Uterus (tissue), 2 donors: Measurements from ENCODE around the gene NOP53.

Experiments
- POLR2A ChIP-seq, 2 donors: fragments of 450-650 bp; IDR thresholded peaks; one replicate each; pipeline ENCODE4 v1.6.1; 2016; ENCODE audit warnings: antibody characterized with exemption in 2 of 2, mild to moderate bottlenecking in 1 of 2, moderate library complexity in 1 of 2
- TF ChIP-seq, protein P1 (sequence below), 4 experiments: fragments of 200-600 bp in 2 of 4; fragments of 450-650 bp in 2 of 4; sonication (generic) in 2 of 4; IDR thresholded peaks; one replicate each; pipeline ENCODE4 v1.5.1; 2016 to 2019; ENCODE audit warnings: antibody characterized with exemption in 4 of 4, mild to moderate bottlenecking in 2 of 4, moderate library complexity in 1 of 4

DNA sequence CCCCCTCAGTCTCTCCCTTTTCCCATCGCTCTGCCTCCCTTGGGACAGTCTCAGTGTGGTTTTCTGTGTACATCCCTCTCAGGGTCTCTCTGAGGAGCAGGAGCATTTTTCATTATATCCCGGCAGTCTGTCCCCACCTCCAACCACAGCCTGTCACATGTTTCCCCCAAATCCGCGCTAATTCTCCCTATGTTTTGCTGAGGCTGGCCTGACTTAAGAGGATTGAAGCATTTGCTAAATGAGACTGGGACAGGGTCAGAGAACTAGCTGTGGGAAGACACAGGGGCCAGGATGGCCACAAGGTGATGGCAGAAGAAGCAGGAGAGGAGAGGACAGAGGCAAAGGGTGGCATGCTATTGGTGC, 53.5 kb downstream of the NOP53 start:
- no peak for TF ChIP-seq POLR2A (IDR thresholded peaks at IDR 0.05)
- TF ChIP-seq, protein P1, sequence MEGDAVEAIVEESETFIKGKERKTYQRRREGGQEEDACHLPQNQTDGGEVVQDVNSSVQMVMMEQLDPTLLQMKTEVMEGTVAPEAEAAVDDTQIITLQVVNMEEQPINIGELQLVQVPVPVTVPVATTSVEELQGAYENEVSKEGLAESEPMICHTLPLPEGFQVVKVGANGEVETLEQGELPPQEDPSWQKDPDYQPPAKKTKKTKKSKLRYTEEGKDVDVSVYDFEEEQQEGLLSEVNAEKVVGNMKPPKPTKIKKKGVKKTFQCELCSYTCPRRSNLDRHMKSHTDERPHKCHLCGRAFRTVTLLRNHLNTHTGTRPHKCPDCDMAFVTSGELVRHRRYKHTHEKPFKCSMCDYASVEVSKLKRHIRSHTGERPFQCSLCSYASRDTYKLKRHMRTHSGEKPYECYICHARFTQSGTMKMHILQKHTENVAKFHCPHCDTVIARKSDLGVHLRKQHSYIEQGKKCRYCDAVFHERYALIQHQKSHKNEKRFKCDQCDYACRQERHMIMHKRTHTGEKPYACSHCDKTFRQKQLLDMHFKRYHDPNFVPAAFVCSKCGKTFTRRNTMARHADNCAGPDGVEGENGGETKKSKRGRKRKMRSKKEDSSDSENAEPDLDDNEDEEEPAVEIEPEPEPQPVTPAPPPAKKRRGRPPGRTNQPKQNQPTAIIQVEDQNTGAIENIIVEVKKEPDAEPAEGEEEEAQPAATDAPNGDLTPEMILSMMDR (IDR thresholded peaks at IDR 0.05): no peak
